ENCODE data around the gene PPP1R3G.
A peak's percentile ranks its signal among the peaks of the same experiment; 100 is the strongest.

Gene PPP1R3G

DNA sequence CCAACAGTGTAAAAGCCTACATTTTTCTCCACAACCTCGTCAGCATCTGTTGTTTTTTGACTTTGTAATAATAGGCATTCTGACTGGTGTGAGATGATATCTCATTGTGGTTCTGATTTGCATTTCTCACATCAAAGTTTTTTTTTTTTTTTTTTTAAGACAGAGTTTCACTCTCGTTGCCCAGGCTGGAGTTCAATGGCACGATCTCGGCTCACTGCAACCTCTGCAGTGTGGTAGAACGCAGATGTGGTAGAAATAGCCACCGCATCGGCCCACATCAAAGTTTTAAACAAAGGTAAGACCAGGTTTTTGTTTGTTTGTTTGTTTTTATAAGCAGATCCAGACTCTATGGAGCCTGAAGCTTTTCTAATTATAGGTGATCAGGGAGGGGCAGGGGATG lies 12.7 kb upstream of the PPP1R3G start:
- DNase-seq (ENCODE audit: low read depth) = no peak

DNA sequence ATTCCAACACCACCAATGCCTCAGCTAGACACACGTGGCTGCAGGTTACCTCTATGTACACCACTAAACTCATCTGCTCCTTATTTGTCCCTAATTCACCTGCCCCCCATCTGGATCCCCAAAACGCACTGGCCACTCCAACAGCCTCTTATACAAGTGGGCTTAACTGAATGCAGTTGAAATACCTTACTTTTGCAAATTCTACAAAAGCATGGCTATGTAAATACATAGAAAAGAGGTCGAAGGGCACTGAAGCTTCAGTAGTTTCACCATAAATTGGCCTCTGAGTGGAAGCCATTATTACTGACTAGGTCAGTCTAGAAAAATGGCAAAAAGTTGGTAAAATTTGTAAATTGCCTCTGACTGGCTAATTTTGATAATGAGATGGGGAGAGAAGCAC lies 11.1 kb upstream of the PPP1R3G start:
- no peak for DNase-seq (ENCODE audit: low read depth)

DNA sequence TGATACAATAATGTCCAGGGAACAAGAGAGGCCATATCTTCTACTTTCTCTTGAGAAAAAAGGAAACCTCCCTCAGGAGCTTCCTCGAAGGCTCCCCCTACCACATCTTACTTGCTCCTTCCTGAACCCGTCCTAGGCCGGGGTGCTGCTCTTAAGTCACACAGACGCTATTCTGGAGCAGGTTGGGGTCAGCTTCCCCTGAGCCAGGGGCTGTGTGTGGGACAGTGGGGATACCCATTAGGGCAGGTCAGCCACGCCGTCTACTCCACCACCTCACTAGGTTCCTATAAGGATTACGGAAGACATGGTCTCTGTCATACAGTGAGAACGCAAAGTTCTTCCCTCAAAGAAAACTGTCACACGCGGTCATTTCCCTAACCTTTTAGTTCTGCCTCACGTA lies 8.2 kb upstream of the PPP1R3G start:
- DNase-seq (ENCODE audit: low read depth) = no peak

DNA sequence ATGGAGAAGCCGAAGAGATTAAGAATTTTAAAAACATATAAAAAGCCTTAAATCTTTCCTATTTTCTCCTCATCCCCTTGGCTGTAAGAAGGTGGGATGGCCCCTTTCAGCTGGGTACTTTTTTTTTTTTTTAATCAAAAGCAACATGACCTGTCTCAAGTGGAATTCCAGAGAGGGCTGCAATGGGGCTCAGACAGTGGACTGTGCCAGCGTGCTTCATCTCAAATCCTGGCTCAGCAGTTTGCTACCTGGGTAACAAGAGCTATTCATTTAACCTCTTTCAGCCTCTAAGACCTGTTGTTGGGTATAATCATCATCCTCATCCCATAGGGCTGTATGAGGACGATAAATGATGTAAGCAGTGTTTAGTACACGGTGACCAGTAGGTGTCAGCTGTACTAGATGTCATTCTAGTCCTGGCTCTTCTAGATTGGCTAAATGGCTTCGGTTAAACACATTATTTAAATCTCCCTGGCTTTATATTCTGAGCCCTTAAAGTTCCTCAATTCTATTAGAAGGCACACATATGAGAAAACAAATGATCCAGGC lies 6.9 kb upstream of the PPP1R3G start:
- peak; percentile 27 for DNase-seq (ENCODE audit: low read depth)

DNA sequence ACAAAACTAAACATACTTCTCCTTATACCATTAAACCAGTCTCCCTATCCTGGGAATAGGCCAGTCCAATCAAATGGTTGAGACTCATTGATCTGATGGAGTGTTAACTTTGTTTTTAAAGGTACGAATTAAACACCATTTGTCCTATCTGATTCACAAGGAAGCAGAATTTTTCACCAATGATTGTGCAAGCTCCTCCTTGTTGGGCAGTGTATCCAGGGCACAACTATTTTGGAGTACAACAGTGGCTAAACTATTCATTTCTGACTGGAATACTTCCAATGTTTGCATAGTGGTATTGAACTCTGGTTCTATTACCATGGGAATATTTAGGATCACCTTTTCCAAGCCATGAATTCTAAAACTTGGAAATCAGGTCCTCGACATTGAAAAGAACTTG lies 5.4 kb upstream of the PPP1R3G start:
- DNase-seq (ENCODE audit: low read depth) = no peak

GRCh38 chr6:5080574-5080973 lies 4.6 kb upstream of the PPP1R3G start:
- DNase-seq (ENCODE audit: low read depth) = peak; percentile 19

GRCh38 chr6:5081182-5081581 lies 4.0 kb upstream of the PPP1R3G start:
- no peak for DNase-seq (ENCODE audit: low read depth)

DNA sequence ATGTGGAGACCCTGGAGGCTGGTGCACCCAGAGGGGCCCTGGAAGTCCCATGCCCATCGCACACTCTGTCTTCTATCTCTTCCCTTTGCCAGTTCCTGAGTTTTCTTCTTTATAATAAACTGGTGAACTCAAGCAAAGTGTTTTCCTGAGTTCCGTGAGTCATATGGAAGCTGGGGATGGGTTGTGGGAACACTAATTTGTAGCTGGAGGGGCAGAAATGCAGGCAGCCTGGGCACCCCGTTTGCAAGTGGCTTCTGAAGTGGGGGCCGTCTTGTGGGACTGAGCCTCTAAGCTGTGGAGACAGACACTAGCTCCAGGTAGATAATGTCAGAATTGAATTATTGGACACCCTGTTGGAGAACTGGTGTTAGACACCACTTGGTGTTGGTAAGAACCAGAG lies 3.2 kb upstream of the PPP1R3G start:
- peak; percentile 59 for DNase-seq (ENCODE audit: low read depth)

- DNase-seq (ENCODE audit: low read depth) = peak; percentile 98
Measured at GRCh38 chr6:5082487-5083306, 2.4 kb upstream of the PPP1R3G start.

- no peak for DNase-seq (ENCODE audit: low read depth)
Measured at GRCh38 chr6:5083307-5083583, 1.9 kb upstream of the PPP1R3G start.

- DNase-seq (ENCODE audit: low read depth) = no peak
Measured at GRCh38 chr6:5083813-5084359, 1.3 kb upstream of the PPP1R3G start.

- no peak for DNase-seq (ENCODE audit: low read depth)
Measured at GRCh38 chr6:5084360-5084780, 771 bp upstream of the PPP1R3G start.

- peak; percentile 59 for DNase-seq (ENCODE audit: low read depth)
Measured at GRCh38 chr6:5085648-5086293, 630 bp downstream of the PPP1R3G start.

- no peak for DNase-seq (ENCODE audit: low read depth)
Measured at GRCh38 chr6:5086294-5086890, 1.3 kb downstream of the PPP1R3G start.

DNA sequence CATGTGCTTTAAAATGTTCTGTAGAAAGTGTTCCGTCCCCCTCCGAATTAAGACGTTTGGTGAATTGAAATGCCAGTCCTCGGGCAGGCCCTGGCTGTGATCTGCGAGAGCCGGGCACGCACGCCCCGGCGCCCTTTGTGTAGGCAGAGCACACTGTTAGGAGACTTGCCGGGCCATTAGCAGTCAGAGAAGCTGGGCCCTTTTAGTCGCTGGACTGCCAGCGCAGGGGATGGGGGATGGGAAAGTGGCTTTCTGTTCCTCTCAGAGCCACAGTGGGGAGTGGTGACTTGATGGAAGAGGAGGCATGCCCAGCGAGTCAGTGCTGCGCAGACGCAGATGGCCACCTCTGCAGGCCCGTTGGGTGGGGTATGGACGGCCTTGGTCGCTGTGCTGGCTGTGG lies 2.2 kb downstream of the PPP1R3G start:
- DNase-seq (ENCODE audit: low read depth) = no peak

DNA sequence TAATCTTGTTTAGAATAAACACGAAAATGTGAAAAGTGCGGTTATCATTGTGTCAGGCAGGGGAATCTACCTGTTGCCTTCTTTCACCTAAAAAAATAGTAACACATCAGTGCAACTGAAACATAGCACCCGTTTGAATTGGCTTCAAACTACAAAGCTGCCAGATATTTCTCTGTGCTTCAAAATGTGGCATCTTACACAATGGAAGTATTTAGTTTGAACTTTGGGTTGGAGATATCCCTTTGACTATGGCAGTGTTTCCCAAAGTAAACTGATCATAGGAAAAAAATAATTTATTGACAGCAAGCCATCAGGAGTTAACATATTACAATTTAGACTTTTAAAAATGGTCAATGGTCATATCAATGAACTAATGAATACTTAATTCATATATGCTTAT lies 3.6 kb downstream of the PPP1R3G start:
- no peak for DNase-seq (ENCODE audit: low read depth)

DNA sequence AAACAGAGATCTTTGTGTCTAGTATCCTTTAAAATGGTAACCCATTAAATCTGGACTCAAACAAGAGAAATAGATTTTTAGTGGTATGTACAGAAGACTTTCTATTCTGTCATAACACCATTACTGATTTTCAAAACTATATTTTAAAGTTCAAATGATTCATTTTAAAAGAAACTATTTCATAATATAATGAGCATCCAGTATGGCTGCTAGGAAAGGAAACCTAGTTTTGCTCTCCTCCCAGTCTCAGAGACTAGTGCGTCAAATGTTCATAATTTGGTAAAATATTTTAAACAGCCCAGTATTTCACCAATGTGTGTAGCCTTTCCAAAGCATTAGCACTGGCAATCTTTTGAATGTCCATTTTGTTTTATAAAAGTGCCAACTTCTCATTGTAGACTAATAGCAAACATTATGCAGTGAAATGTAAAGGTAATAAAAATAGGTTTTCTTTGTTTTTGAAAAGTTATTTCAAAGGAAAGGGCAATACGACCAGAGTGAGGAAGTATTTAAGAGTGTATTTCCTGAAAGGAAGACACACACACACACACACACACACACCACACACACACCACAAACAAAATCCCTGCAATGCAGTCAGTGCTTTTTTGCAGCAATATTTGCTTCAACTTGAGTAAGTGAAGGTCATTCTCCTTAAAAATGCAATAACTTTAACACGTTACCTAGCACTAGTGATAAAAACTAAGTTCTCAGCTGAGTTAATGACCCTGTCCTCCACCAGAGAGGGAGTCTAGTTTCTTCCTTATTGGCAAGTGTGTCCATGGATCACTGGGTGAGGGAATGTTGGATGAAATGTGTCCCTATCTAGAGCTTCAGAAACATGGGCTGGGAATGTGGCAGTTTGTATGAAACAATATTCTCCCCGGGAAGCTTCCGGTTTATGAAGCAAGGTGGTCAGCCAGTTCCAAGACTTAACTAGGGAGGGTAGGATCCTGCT lies 4.6 kb downstream of the PPP1R3G start:
- no peak for DNase-seq (ENCODE audit: low read depth)

- no peak for DNase-seq (ENCODE audit: low read depth)
Measured at GRCh38 chr6:5090603-5091002, 5.5 kb downstream of the PPP1R3G start.

- no peak for DNase-seq (ENCODE audit: low read depth)
Measured at GRCh38 chr6:5091210-5092069, 6.3 kb downstream of the PPP1R3G start.

- no peak for DNase-seq (ENCODE audit: low read depth)
Measured at GRCh38 chr6:5093231-5094015, 8.3 kb downstream of the PPP1R3G start.
